ENCODE results near the gene MEGF8.

Gene MEGF8

GRCh38 chr19:42376177-42376555, 50.7 kb downstream of the MEGF8 start:
- no peak for DNase-seq (ENCODE audit: low spot score)
- TF ChIP-seq, protein P1, sequence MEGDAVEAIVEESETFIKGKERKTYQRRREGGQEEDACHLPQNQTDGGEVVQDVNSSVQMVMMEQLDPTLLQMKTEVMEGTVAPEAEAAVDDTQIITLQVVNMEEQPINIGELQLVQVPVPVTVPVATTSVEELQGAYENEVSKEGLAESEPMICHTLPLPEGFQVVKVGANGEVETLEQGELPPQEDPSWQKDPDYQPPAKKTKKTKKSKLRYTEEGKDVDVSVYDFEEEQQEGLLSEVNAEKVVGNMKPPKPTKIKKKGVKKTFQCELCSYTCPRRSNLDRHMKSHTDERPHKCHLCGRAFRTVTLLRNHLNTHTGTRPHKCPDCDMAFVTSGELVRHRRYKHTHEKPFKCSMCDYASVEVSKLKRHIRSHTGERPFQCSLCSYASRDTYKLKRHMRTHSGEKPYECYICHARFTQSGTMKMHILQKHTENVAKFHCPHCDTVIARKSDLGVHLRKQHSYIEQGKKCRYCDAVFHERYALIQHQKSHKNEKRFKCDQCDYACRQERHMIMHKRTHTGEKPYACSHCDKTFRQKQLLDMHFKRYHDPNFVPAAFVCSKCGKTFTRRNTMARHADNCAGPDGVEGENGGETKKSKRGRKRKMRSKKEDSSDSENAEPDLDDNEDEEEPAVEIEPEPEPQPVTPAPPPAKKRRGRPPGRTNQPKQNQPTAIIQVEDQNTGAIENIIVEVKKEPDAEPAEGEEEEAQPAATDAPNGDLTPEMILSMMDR (IDR thresholded peaks at IDR 0.05; ENCODE audit: extremely low read depth, insufficient read depth, missing control alignments) = no peak
- in situ Hi-C loops (cut with MboI; ENCODE audit: low pct_unique_long_range_greater_than_20kb, low sequenced_read_pairs, unreplicated experiment) = no loop called here

- in situ Hi-C loops (cut with MboI; ENCODE audit: low pct_unique_long_range_greater_than_20kb, low sequenced_read_pairs, unreplicated experiment) = no loop called here
- TF ChIP-seq, protein P1 (IDR thresholded peaks at IDR 0.05; ENCODE audit: extremely low read depth, insufficient read depth, missing control alignments) = no peak
- DNase-seq (ENCODE audit: low spot score) = no peak
Measured at GRCh38 chr19:42378225-42379215, 53.1 kb downstream of the MEGF8 start.

DNA sequence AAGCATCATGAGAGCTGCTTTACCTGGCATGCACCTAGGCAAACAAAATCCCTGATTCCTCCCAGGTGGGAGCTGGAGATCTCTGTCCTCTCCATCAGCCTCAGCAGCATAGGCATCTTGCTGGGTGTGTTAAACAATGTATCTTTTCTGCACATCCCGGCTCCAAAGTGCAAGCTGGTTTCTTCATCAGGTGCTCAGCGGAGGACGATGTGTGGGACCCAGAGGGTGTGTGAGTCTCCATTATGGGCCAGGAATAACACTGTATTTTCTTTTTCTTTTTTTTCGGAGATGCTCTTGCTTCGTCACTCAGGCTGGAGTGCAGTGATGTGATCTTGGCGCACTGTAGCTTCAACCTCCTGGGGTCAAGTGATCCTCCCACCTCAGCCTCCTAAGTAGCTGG, 54.7 kb downstream of the MEGF8 start:
- in situ Hi-C loops (cut with MboI; ENCODE audit: low pct_unique_long_range_greater_than_20kb, low sequenced_read_pairs, unreplicated experiment) = no loop called here
- TF ChIP-seq, protein P1 (IDR thresholded peaks at IDR 0.05; ENCODE audit: extremely low read depth, insufficient read depth, missing control alignments) = no peak
- no peak for DNase-seq (ENCODE audit: low spot score)

- peak; percentile 83 for DNase-seq (ENCODE audit: low spot score)
- in situ Hi-C loops (cut with MboI; ENCODE audit: low pct_unique_long_range_greater_than_20kb, low sequenced_read_pairs, unreplicated experiment) = no loop called here
Measured at GRCh38 chr19:42386974-42387707, 61.7 kb downstream of the MEGF8 start.

GRCh38 chr19:42388851-42389489, 63.5 kb downstream of the MEGF8 start:
- TF ChIP-seq, protein P1 (IDR thresholded peaks at IDR 0.05; ENCODE audit: extremely low read depth, insufficient read depth, missing control alignments) = no peak
- in situ Hi-C loops (cut with MboI; ENCODE audit: low pct_unique_long_range_greater_than_20kb, low sequenced_read_pairs, unreplicated experiment) = no loop called here
- no peak for DNase-seq (ENCODE audit: low spot score)

More at GRCh38 chr19:42386974-42387707, 61.7 kb downstream of the MEGF8 start:
- TF ChIP-seq, protein P1 (IDR thresholded peaks at IDR 0.05; ENCODE audit: extremely low read depth, insufficient read depth, missing control alignments) = peak; percentile 33

DNA sequence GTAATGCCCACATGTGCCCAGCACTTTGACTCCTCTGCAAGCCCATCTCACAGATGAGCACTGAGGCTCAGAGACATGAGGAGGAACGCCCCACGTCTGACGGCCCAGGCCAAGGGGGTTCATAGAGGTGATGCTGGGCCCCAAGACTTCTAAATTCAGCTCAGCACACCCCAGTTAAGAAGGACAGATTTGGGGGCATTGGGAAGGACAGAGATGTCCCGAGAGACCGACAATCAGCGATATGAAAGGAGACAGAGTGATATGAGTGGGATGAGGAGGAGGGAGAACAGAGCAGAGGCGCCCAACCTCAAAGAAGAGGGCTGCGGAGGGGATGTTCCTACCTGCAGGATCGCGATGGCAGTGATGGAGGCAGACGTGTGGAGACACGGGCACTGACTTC, 64.5 kb downstream of the MEGF8 start, which contains the start of gene CNFN:
TSS of gene CNFN (minus strand) at position 399 of the 400 bp plus-strand sequence. CDS start 1,260 bp downstream, outside the sequence.
- DNase-seq (ENCODE audit: low spot score) = no peak
- in situ Hi-C loops (cut with MboI; ENCODE audit: low pct_unique_long_range_greater_than_20kb, low sequenced_read_pairs, unreplicated experiment) = no loop called here
- TF ChIP-seq, protein P1 (IDR thresholded peaks at IDR 0.05; ENCODE audit: extremely low read depth, insufficient read depth, missing control alignments) = no peak
